Right hindlimb (tissue), 1 donor: ENCODE measurements around the gene RDH13.
"Not testable (repeated sequence)": the region's sequence is repeated elsewhere in the genome, so short reads cannot be mapped to it uniquely, and the experiment has no call there.

Source experiments
- DNase-seq: peaks from one replicate; pipeline ENCODE4 v3.0.0-alpha.2; 2018

RDH13 gene

DNA sequence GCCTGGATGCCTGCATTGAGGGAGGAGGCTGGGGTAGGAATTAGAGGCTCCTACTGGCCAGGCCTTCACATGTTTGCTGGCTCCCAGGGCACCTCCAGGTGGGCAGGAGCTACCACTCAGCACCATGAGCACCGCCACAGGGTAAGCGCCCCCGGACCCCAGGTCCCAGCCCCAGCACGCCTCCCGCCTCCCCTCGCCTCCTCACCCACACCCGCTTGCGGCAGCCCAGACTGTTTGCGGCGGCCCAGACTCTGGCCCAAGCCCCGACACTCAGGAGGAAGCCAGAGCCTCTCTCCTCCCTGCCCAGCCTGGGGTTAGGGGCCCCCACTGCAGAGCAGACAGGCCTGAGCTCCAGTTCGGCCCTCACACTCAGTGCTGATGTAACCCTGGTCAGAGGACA, 13.4 kb upstream of the RDH13 start:
- DNase-seq, result no peak

- DNase-seq, result no peak
Observed at GRCh38 chr19:55075371-55075998, 12.5 kb upstream of the RDH13 start, which contains the start of gene EPS8L1. Gene EPS8L1, plus strand, starts transcription at chr19:55075869. Its CDS starts 576 bp downstream, at chr19:55076445.

DNA sequence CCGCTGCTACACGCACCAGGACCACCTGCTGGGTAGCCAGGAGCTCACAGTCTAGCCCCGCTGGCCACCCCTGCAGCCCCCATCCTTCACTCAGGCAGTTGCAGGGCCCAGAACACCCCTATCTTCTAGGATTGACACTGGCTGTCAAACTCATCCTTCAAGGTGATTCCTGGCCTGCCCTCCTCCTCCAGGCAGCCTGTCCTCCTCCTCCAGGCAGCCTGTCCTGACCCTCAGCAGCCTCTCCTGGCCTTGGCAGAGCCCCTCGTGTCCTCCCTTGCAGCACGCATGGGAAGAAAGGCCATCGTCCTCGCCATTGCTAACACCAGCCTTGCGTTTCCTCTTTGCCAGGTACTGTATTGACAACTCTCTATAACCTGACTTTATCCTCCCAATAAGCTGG, 9.0 kb upstream of the RDH13 start:
- no peak for DNase-seq

- DNase-seq, result no peak
Observed at GRCh38 chr19:55071129-55071502, 8.2 kb upstream of the RDH13 start.

- no peak for DNase-seq
Observed at GRCh38 chr19:55070466-55071128, 7.6 kb upstream of the RDH13 start.

DNA sequence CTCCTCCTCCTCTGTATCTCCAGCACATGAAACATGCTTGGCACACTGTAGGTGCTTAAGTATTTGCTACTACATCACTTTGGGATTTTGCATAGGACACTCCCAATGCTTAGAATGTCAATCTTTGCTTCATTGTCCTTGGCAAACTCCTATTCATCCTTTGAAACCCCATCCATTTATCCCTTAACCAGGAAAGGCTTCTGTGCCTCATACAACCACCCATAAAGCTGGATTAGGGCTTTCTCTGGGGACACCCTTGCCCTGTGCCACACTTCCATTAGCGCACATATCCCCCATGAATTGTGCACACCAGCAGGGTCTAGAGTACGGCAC, 6.9 kb upstream of the RDH13 start:
- no peak for DNase-seq

DNA sequence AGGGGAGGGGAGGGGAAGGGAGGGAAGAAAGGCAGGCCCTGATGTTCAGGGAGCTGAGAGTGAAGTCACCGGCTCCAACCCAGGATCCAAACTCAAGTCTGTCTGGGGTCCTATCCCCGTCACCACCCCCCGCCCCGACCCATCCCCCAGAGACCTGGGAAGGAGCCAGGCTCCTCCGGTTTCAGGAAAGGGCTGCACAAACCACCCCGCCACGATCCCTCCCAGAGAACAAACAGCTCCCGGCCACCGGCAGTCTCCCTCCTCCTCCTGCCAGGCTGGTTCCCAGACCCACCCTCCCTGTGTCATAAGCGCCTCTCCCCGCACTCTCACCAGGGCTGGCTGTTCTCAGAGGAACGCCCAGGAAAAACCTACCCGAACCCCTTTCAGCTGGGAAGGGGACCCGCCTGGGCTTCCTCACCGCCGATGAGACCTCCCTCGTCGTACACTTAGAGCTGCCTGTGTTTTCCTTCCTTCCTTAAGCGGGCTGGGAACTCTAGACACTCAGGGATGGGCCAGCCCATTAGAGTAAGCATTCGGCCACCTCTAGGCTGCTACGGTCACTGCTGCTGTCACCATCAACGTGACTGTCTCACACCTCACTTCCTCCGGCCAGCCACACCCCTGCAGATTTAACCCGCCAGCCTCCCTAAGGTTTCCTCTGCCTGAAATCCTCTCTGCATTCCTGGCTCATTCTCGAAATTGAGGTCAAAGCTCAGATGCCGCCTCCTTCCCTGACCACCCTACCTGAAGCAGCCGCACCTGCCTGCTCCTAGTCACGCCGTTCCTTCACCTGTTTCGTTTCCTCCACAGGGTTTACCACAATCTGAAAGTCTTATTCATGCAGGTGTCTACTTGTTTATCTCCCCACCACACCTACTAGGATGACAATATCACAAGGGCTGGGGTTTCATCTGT, 6.3 kb upstream of the RDH13 start:
- DNase-seq, result no peak

DNA sequence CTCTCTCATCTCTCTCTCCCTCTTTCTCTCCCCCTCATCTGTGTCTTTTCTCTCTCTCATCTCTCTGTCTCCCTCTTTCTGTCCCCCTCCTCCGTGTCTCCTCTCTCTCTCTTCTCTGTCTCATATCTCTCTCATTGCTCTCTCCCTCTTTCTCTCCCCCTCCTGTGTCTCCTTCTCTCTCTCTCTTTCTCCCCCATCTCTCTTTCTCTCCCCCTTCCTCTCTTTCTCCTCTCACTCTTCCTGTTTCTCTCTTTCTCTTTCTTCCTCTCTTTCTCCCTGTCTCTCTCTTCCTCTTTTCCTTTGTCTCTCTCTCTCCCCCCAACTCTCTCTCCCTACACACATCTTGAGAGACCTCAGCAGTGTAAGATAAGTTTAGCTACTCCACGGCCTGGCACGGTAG, 4.9 kb upstream of the RDH13 start:
- no peak for DNase-seq

GRCh38 chr19:55066107-55066709, 3.3 kb upstream of the RDH13 start:
- no peak for DNase-seq

DNA sequence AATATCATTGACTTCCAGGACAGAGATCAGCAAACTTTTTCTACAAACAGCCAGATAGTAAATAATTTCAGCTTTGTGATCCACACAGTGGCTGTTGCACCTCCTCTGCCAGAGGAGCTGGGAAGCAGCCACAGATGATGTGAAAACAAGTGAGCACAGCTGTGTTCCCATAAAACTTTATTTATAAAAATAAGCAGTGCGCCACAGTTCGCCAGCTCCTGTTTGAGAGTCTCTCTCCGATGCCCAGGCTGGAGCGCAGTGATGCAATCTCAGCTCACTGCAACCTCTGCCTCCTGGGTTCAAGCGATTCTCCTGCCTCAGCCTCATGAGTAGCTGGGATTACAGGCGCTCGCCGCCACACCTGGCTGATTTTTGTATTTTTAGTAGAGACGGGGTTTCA, 2.6 kb upstream of the RDH13 start:
- not testable (repeated sequence) for DNase-seq

GRCh38 chr19:55063492-55063843, 520 bp upstream of the RDH13 start:
- DNase-seq, result no peak

- not testable (repeated sequence) for DNase-seq
Observed at GRCh38 chr19:55060287-55060686, 2.7 kb downstream of the RDH13 start.

DNA sequence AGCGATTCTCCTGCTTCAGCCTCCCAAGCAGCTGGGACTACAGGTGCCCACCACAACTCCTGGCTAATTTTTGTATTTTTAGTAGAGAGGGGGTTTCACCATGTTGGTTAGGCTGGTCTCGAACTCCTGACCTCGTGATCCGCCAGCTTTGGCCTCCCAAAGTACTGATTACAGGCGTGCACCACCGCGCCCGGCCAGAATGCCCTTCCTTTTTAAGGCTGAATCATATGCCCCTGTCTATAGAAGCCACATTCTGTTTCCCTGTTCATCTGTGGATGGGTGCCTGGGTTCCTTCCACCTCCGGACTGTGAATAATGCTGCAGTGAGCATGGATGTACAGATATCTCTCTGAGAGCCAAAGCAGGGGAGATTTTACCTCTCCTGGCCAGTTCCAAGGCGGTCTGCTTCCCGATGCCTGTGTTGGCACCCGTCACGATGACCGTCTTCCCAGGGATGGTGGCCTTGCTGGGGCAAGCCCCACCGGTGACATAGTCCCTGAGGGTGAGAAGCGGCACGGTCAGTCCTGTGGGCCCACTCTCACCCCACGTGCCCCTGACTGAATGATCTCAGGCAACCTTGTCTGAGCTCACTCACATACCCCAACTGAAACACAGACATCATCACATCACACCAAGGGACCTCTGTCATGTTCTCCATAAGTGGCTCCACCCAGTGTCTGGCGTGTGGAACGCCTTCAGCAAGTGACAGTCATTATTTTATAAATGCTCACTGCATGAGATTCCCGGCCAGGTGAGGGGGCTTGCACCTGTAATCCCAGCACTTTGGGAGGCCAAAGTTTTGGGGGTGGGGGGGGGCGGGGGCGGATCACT, 4.0 kb downstream of the RDH13 start:
- DNase-seq, result no peak

GRCh38 chr19:55056827-55057226, 6.1 kb downstream of the RDH13 start:
- DNase-seq, result no peak

GRCh38 chr19:55053735-55054134, 9.2 kb downstream of the RDH13 start:
- DNase-seq, result no peak

- DNase-seq, result no peak
Observed at GRCh38 chr19:55050749-55051532, 12.0 kb downstream of the RDH13 start.

GRCh38 chr19:55048446-55048845, 14.5 kb downstream of the RDH13 start:
- DNase-seq, result no peak

- no peak for DNase-seq
Observed at GRCh38 chr19:55047951-55048350, 15.0 kb downstream of the RDH13 start.

GRCh38 chr19:55046975-55047622, 15.8 kb downstream of the RDH13 start:
- DNase-seq, result no peak

DNA sequence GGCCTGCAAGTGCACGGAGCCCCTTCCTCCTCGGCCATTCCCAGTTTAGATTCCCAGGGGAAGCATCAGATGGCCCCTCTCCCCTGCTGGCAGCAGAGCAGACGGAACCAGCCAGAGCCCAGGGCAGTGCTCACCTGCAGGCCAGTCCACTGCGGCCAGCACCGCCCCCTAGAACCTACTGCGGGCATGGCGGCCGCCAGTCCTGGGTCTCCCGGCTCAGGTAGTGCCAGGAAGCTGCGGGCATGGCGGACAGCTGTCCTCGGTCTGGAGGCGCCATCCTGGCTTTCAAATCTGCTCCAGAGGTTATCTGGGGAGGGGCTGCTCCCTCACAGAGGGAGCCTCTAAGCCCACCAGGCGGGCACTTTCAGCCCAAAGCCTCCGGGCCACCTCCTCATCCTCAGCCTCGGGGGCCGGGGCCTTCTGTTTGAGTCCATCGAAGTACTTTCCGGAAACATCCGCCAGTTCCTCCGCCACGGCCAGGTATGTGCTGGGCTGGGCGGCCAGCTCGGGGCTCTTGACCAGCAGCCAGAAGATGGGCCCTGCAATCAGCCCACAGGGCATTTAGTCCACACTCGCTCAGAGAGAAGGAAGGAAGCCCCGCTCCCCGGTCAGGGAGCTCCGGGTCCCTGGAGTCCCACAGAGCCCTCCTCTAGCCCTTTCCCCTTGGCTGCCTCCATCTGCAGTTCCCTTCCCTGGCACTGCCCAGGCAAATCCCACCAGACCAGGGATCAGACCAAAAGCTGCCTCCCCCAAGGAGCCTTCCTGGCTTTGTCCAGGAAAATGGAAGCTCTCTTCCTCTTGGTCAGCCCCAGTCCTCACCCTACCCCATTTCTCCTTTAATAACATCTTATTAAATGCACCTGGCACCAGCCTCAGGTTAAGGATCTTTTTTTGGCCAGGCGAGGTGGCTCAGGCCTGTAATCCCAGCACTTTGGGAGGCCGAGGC, 17.9 kb downstream of the RDH13 start:
- no peak for DNase-seq
